Adipose tissue (tissue), 3 donors: ENCODE data around the gene MT1M. TPM values are rescaled to one million over a fixed set of nuclear protein-coding genes. Genes with fewer than 3 reads are reported as not detected.

ENCODE experiments used
- H3K27ac ChIP-seq: one replicate; pipeline ENCODE4 v1.5.1; 2013; ENCODE audit warnings: low read depth, low read length
- WGBS, 3 donors: extraction: QIAGEN DNeasy Blood & Tissue Kit; methylation state at CpG; one replicate each; pipeline ENCODE4 v1.1.7; 2013; 5-methylcytosine and 5-hydroxymethylcytosine counted together
- polyA plus RNA-seq, 3 donors: library from polyadenylated mRNA; stranded (reverse); fragments of 200-250 nt; gene quantifications; one replicate each; pipeline ENCODE4 v1.2.3, GENCODE V29; 2013
- donor health status: healthy with polysubstance abuse.
- donor health status: Bipolar disorder and iron deficiency.
- donor health status: healthy.

Gene MT1M
- polyA plus RNA-seq, 3 donors = 108 to 1,265 (median 551) TPM

- WGBS, 3 donors = 1 to 2% (median 2%) methylated on average over 60 to 62 of the region's 62 CpGs
- peak within 1 kb of the TSS; percentile 87 for H3K27ac ChIP-seq
Measured at GRCh38 chr16:56625140-56625942, 7.1 kb upstream of the MT1M start, which contains the start of gene MT1E. MT1E (plus strand) TSS chr16:56625781; CDS start chr16:56625852, 71 bp downstream.

GRCh38 chr16:56625943-56626654 lies 6.4 kb upstream of the MT1M start:
- peak overlapping the region; percentile 16 for H3K27ac ChIP-seq
- 8 to 21% (median 19%) methylated on average over 16 of the region's 16 CpGs for WGBS, 3 donors

- 26 to 60% (median 48%) methylated on average over 7 of the region's 7 CpGs for WGBS, 3 donors
- H3K27ac ChIP-seq = peak overlapping the region; percentile 46
Measured at GRCh38 chr16:56626685-56627084, 5.8 kb upstream of the MT1M start.

GRCh38 chr16:56628486-56629350 lies 3.7 kb upstream of the MT1M start:
- H3K27ac ChIP-seq = no peak overlapping the region
- WGBS, 3 donors = 66 to 73% (median 69%) methylated on average over 9 of the region's 9 CpGs

- no peak overlapping the region for H3K27ac ChIP-seq
- WGBS, 3 donors = 69 to 93% (median 89%) methylated on average over 3 of the region's 3 CpGs
Measured at GRCh38 chr16:56629531-56629930, 2.9 kb upstream of the MT1M start.

- WGBS, 3 donors = 76 to 88% (median 87%) methylated on average over 3 of the region's 3 CpGs
- H3K27ac ChIP-seq = no peak overlapping the region
Measured at GRCh38 chr16:56630134-56630533, 2.3 kb upstream of the MT1M start.

GRCh38 chr16:56631197-56631596 lies 1.3 kb upstream of the MT1M start:
- 88 to 90% (median 88%) methylated on average over 10 of the region's 10 CpGs for WGBS, 3 donors
- H3K27ac ChIP-seq = no peak overlapping the region

- 19 to 22% (median 19%) methylated on average over 14 of the region's 14 CpGs for WGBS, 3 donors
- H3K27ac ChIP-seq = peak overlapping the region; percentile 30
Measured at GRCh38 chr16:56631832-56632155, 665 bp upstream of the MT1M start.

- peak overlapping the region; percentile 41 for H3K27ac ChIP-seq
- 31 to 37% (median 31%) methylated on average over 6 of the region's 6 CpGs for WGBS, 3 donors
Measured at GRCh38 chr16:56632848-56633365, 448 bp downstream of the MT1M start.

- H3K27ac ChIP-seq = no peak overlapping the region
- whole genome bisulfite sequencing, 3 donors = 45 to 63% (median 51%) methylated on average over 7 of the region's 7 CpGs
Measured at GRCh38 chr16:56633535-56633934, 1.1 kb downstream of the MT1M start.

GRCh38 chr16:56634715-56635440 lies 2.4 kb downstream of the MT1M start:
- 28 to 60% (median 38%) methylated on average over 43 to 47 of the region's 47 CpGs for WGBS, 3 donors
- no peak overlapping the region for H3K27ac ChIP-seq

- 21 to 56% (median 25%) methylated on average over 32 to 40 of the region's 40 CpGs for WGBS, 3 donors
- H3K27ac ChIP-seq = no peak overlapping the region
Measured at GRCh38 chr16:56635441-56635967, 3.0 kb downstream of the MT1M start.

GRCh38 chr16:56636616-56637413 lies 4.4 kb downstream of the MT1M start:
- 55 to 78% (median 60%) methylated on average over 9 of the region's 9 CpGs for WGBS, 3 donors
- no peak overlapping the region for H3K27ac ChIP-seq

GRCh38 chr16:56637814-56638750 lies 5.6 kb downstream of the MT1M start, which contains the start of gene MT1A:
MT1A (plus strand) TSS chr16:56638666; CDS start chr16:56638739, 73 bp downstream.
- peak within 1 kb of the TSS; percentile 52 for H3K27ac ChIP-seq
- 7 to 12% (median 10%) methylated on average over 64 to 68 of the region's 68 CpGs for WGBS, 3 donors

- H3K27ac ChIP-seq = no peak overlapping the region
Measured at GRCh38 chr16:56639045-56639444, 6.6 kb downstream of the MT1M start.

GRCh38 chr16:56640076-56640475 lies 7.6 kb downstream of the MT1M start:
- H3K27ac ChIP-seq = no peak overlapping the region
- 74 to 95% (median 92%) methylated on average over 1 of the region's 1 CpG for WGBS, 3 donors

More at GRCh38 chr16:56639045-56639444, 6.6 kb downstream of the MT1M start:
- WGBS, 3 donors = 29 to 76% (median 69%) methylated on average over 1 of the region's 1 CpG
